SW480 (cell line): ENCODE results near the gene VAMP2.

ENCODE experiments used
- DNase-seq: peaks from one replicate; pipeline ENCODE4 v3.0.0-alpha.2; 2016; ENCODE audit warnings: low spot score

The VAMP2 gene

DNA sequence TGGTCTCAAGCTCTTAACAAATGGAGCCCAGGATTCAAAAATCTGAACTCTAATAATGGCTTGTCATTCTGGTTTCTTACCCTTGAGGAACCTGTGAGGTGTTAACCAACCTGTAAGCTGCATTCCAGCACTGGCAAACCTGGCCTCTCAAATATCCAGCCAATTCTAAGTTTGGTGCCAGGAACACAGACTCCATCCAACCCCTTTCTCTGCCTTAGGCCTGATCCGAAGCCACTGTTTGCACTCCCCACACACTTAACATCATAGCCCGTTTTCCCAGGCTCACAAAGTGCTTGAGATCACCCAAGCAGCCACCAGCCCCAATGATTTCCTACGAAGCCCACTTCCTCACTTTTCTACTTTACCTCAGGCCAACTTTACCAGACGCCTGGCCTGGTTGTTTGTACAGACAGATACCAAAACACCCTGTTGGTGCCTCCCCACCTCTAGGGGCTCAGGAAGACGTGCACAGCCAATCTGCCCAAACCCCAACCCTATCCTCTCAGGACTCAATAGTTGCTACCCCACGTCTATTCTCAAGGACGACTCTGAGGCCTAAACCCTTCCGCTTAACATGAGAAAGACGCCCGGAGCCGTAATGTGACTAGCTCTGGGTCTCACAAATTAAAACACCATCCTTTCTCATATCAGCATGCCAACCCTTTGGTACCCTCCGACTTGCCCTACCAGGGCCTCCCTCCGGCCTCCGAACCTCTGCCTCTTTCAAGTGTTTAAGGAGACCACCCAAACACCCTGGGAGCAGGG lies 7.3 kb downstream of the VAMP2 start:
- no peak for DNase-seq

GRCh38 chr17:8154608-8155155 lies 8.1 kb downstream of the VAMP2 start:
- DNase-seq, result no peak

DNA sequence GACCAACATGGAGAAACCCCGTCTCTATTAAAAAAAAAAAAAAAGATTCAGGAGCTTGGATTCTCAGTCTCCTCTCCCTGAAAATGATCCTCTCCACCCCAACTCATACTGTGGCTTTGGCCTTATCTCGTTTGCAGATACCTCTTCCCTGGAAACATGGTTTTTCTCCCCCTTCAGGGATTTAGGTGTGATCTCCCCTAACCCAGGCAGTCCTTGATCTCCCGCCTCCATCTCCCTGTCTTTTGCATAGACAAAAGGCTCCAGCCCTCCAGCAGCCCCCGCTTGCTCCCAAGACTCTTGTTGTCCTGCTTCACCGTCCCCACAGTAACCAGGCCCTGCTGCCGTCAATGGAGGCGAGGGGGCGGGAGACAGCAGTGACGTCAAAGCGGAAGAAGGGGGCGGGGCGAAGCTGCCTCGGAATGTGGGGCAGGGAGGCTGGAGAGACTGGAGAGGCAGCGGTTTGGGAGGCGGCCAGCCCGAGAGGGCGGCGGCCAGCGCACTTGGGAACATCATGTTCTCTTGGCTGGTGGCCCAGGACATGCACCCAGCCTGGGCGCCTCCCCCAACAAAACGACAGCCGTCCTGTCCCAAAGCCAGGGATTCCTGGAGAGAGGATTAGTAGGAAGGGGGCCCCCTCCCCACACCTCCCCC lies 8.7 kb downstream of the VAMP2 start:
- DNase-seq, result peak; percentile 86

GRCh38 chr17:8153525-8153956 lies 9.2 kb downstream of the VAMP2 start:
- DNase-seq, result peak; percentile 92

GRCh38 chr17:8153031-8153451 lies 9.7 kb downstream of the VAMP2 start:
- DNase-seq, result no peak

DNA sequence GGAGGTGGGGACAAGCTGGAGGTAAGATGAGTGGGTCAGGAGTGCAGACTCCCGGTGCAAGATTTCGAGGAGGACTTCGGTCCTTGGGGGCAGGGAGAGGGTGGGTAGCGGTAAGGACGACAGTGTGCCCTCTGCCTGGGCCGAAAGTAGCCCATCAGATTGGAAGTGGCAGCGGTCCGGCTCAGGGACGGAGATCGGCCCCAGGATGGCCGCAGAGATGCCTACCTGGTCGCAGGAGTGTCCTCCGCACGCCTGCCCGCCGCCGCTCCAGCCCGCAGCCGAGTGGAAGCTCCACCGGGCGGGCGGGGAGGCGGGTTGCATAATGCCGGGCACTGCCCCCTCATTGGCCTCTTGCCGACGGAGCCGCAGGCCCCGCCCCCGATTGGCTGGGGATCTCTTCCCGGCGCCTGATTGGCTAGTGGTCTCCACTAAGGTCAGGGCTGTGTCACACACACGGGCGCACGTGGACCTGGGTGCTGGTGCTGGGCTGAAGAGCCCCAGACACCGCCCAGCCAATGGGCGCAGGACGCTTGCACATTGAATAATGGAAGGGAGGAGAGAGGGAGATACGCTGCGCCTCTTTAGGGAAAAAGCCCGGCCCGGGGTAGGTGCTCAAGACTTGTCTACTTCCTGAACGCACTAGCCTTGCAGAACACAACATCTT lies 10.5 kb downstream of the VAMP2 start, which contains the start of gene PER1:
Gene PER1 (minus strand): TSS at position 293 of the 664 bp plus-strand sequence. CDS start 1,698 bp downstream, outside the sequence.
- DNase-seq, result peak; percentile 96

- peak; percentile 40 for DNase-seq
Observed at GRCh38 chr17:8151641-8152111, 11.1 kb downstream of the VAMP2 start.

GRCh38 chr17:8151120-8151640 lies 11.6 kb downstream of the VAMP2 start:
- peak; percentile 59 for DNase-seq

DNA sequence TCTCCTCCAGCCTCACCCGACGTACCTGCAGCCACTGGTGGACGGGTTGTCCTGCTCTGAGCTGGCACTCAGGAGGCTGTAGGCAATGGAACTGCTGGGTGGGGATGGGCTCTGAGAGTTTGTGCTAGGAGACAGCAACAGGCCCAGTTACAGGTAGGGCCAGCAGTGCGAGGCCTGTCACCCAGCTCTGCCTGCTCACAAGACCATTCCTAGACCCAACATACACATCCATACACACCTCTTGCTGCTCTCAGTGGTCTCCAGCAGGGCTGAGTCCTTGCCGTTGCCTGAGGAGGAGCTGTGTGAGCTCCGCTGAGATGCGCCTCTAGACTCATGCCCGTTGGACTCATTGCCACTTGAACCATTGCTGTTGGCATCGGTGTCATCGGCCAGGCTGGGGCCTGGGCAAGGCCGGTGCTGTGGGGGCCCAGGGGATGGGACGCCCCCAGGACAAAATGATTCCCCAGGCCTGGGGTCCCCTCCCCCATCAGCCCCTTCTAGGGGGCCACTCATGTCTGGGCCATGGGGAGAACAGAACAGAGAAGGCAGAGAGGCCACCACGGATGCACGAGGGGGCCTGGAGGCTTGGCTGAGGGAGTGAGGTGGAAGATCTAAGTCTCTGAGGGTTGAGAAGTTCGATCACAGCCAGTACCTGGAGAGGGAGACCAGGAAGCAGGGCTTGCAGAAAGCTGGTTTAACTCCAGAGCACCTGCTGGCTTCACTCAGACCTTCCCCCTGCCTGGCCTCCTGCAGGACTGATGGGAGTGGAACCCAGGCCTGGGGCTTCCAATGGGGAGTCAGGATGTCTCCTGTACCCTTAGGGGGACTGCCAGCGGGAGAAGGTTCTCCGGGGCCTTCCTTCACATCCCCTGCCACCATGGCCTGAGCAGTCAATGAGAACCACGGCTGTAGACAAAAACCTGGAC lies 12.3 kb downstream of the VAMP2 start:
- no peak for DNase-seq

DNA sequence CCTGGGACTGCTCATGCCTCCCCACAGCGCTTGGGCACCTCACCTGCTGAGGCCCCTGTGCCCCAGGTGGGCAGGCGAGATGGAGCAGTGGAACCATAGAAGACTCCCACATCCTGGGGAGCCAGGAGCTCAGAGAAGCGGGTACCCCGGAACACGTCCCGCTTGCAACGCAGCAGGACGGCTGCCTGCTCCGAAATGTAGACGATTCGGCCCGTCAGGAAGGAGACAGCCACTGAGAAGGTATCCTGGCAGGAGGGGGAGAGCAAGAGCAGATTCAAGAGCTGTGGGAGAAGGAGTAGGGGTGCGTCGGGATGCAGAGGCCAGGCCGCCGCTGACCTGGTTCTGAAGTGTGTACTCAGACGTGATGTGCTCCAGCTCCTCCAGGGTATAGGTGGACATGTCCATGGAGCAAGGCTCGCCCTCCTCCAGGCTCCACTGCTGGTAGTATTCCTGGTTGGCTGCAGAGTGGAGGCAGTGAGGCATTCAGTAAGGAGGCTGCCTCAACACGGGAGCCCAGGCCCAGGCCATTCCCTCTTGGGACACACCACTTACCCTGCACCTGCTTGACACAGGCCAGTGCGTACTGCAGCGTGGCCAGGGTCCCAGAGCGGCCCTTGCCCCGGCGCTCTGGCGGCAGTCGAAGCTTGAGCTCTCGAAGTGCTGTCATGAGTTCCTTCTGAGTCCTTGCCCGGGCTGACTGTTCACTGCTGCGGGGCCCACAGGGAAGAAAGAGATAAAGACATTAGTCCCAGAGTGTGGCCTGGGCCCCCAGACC lies 13.1 kb downstream of the VAMP2 start:
- DNase-seq, result no peak

GRCh38 chr17:8148560-8148959 lies 14.2 kb downstream of the VAMP2 start:
- DNase-seq, result no peak

DNA sequence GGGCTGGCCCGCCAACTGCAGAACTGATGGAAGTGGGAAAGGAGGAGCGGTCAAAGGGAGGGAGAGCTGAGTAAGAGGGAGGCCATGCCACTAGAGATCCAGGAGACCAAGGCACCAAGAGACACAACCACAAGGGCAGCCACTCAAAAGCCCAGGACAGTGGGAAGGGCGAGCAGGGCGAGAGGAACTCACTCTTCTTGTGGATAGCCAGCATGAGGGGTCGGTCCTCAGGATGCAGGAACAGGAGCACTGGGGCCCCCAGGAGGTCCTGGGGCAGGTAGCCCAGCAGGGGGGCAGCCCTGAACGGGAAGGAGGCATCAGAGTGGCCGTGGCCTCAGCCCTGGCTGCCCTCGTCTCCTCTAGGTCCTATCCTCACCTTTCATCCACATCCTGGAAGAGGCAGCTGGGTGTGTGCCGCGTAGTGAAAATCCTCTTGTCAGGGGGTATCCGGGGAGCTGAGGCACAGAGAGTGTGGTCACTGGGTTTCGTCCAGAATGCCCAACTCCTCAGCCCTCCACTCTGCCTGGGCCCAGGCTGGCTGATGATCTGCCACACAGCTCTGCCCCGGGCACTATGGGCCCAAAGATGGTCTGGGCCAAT lies 14.8 kb downstream of the VAMP2 start:
- no peak for DNase-seq

- DNase-seq, result no peak
Observed at GRCh38 chr17:8147141-8147804, 15.5 kb downstream of the VAMP2 start.

GRCh38 chr17:8146381-8147140 lies 16.2 kb downstream of the VAMP2 start:
- DNase-seq, result no peak

- no peak for DNase-seq
Observed at GRCh38 chr17:8145811-8146210, 16.9 kb downstream of the VAMP2 start.

GRCh38 chr17:8144401-8145231 lies 18.1 kb downstream of the VAMP2 start:
- no peak for DNase-seq

GRCh38 chr17:8143581-8144400 lies 19.0 kb downstream of the VAMP2 start:
- no peak for DNase-seq
